ENCODE data around the gene OR1L8.

GRCh38 chr9:122536134-122536533 lies 47.0 kb downstream of the OR1L8 start:
- TF ChIP-seq CTCF (IDR thresholded peaks at IDR 0.05) = no peak
- no peak for TF ChIP-seq EP300 (IDR thresholded peaks at IDR 0.05)
